KBM-7 (cell line): ENCODE data around the gene CXCL8.
A peak's percentile ranks its signal among the peaks of the same experiment; 100 is the strongest.

ENCODE experiments used
- DNase-seq: peaks from one replicate; pipeline ENCODE4 v3.0.0-alpha.2; 2015
- in situ Hi-C: fragments of 300-500 bp; cut with MboI; formaldehyde crosslinking; loops from 2 replicates; pipeline ENCODE4 v1.14.3; 2020; ENCODE audit warnings: low sequenced_read_pairs, low pct_unique_long_range_greater_than_20kb, mixed read lengths

Gene CXCL8

DNA sequence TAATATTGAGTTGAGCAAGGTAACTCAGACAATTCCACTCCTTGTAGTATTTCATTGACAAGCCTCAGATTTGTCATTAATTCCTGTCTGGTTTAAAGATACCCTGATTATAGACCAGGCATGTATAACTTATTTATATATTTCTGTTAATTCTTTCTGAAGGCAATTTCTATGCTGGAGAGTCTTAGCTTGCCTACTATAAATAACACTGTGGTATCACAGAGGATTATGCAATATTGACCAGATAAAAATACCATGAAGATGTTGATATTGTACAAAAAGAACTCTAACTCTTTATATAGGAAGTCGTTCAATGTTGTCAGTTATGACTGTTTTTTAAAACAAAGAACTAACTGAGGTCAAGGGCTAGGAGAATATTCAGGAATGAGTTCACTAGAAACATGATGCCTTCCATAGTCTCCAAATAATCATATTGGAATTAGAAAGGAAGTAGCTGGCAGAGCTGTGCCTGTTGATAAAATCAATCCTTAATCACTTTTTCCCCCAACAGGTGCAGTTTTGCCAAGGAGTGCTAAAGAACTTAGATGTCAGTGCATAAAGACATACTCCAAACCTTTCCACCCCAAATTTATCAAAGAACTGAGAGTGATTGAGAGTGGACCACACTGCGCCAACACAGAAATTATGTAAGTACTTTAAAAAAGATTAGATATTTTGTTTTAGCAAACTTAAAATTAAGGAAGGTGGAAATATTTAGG lies 821 bp downstream of the CXCL8 start:
- in situ Hi-C loops: no loop called here
- peak; percentile 20 for DNase-seq

DNA sequence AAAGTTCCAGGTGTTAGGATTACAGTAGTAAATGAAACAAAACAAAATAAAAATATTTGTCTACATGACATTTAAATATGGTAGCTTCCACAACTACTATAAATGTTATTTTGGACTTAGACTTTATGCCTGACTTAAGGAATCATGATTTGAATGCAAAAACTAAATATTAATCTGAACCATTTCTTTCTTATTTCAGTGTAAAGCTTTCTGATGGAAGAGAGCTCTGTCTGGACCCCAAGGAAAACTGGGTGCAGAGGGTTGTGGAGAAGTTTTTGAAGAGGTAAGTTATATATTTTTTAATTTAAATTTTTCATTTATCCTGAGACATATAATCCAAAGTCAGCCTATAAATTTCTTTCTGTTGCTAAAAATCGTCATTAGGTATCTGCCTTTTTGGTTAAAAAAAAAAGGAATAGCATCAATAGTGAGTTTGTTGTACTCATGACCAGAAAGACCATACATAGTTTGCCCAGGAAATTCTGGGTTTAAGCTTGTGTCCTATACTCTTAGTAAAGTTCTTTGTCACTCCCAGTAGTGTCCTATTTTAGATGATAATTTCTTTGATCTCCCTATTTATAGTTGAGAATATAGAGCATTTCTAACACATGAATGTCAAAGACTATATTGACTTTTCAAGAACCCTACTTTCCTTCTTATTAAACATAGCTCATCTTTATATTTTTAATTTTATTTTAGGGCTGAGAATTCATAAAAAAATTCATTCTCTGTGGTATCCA lies 1.6 kb downstream of the CXCL8 start:
- in situ Hi-C loops: no loop called here
- no peak for DNase-seq

DNA sequence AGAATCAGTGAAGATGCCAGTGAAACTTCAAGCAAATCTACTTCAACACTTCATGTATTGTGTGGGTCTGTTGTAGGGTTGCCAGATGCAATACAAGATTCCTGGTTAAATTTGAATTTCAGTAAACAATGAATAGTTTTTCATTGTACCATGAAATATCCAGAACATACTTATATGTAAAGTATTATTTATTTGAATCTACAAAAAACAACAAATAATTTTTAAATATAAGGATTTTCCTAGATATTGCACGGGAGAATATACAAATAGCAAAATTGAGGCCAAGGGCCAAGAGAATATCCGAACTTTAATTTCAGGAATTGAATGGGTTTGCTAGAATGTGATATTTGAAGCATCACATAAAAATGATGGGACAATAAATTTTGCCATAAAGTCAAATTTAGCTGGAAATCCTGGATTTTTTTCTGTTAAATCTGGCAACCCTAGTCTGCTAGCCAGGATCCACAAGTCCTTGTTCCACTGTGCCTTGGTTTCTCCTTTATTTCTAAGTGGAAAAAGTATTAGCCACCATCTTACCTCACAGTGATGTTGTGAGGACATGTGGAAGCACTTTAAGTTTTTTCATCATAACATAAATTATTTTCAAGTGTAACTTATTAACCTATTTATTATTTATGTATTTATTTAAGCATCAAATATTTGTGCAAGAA lies 2.3 kb downstream of the CXCL8 start:
- in situ Hi-C loops: no loop called here
- no peak for DNase-seq

DNA sequence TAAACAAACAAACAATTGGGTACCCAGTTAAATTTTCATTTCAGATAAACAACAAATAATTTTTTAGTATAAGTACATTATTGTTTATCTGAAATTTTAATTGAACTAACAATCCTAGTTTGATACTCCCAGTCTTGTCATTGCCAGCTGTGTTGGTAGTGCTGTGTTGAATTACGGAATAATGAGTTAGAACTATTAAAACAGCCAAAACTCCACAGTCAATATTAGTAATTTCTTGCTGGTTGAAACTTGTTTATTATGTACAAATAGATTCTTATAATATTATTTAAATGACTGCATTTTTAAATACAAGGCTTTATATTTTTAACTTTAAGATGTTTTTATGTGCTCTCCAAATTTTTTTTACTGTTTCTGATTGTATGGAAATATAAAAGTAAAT lies 2.9 kb downstream of the CXCL8 start:
- in situ Hi-C loops: no loop called here

DNA sequence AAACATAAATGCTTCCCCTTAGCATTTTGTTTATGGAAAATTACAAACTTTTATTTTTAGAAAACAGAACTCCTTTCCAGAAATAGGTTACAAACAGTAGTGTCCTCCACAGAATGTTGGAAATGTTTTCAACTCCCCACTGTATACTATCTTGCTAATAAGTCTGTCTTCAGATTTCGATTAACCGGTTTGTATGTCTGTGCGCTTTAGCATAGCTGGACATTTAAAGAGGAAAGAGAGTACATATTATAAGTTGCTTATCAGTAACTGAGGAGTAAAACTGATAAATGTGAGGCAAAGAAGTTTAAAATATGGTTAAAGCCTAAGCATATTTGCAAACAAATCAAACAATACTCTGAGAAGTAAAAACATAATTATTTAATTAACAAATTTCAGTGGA lies 3.4 kb downstream of the CXCL8 start:
- DNase-seq: no peak
- in situ Hi-C loops: no loop called here

More for the DNA sequence above, 2.9 kb downstream of the CXCL8 start:
- no peak for DNase-seq

DNA sequence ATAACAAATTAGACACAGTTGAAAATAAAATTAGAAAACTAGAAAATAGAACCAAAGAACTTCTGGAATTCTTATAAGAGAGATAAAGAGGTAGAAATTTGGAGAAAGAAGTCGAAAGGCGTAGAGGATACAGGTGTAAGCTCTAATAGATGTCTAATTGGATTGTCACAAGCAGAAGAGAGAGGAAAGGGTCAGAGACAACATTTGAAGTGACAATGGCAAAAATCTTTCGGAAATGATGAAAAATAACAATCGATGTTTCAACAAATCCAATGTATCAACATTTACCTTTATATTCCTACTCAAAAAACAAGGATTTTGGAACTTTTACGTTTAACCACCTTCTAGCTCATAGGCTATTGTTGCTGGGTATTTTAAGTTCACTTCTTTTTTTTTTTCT lies 3.8 kb downstream of the CXCL8 start:
- no peak for DNase-seq
- in situ Hi-C loops: no loop called here

DNA sequence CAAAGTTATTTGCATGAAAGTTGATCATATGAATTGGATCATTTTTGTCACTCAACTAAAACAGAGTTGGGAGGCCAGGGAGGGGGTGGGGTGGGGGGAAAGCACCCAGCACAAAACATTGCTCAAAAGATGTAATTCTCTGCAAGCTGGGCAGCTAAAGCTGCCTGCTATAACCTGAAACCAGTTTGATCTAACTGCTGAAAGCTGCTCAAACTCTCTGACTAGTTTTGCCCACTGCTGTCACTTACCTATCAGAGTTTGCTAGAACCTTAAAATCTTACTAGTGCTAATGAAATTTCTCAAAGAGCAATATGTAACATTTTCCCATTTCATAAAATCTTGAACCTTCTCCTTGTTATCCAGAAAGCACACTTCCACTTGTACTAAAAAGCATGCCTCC lies 10.4 kb downstream of the CXCL8 start:
- in situ Hi-C loops: no loop called here
- DNase-seq: no peak

DNA sequence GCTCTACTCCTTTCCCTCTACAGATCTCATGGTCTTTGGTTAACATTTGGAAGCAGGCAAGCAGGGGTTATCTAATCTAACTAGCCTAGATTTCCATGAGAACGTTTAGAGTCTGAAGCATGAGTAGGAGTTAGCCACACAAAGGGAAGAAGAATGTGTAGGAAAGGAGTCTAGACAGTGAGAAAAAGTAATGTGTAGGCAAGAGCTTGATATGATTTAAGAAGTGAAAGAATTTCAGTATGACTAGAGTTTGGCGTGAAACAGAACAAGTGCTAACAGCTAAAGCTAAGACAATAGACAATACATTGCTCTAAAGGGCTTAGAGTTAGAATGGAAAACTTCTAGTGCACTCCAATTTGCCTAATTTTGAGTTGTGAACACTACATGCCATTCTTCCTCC lies 10.8 kb downstream of the CXCL8 start:
- DNase-seq: no peak
- in situ Hi-C loops: no loop called here

DNA sequence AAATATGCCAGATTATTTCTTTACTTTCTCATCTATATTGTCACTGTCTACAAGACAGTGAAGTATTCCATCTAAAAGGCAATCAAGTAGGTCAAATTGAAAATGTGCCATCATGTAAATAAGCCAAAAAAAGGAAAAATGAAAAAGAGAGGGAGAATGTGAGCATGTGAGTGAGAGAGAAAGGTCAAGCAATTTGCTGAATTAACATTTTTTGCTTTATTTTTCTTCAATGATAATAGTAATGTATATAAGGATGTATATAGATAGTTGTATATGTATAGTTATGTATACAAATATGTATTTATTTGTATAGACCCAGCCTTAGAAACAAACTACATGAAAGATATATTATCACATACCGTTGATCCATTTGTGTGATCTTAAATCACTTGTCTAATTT lies 11.5 kb downstream of the CXCL8 start:
- DNase-seq: no peak
- in situ Hi-C loops: no loop called here

DNA sequence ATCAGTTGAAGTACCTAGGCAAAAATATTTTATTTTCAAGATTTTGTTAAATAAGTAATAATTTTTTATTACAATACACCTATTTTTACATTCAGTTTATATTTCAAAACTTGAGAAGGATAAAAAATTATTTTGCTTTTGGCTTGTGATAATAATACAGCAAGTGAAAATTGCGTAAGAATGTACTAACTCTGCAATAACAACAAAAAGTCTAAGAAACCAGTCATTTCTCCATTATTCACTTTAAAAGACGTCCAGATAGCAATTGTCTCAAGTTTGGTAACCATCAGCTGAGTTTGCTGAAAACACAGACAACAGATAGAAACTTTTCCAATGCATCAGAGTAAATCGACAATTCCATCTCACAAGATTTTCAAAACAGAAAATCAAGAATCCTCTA lies 12.1 kb downstream of the CXCL8 start:
- in situ Hi-C loops: no loop called here
- DNase-seq: no peak

DNA sequence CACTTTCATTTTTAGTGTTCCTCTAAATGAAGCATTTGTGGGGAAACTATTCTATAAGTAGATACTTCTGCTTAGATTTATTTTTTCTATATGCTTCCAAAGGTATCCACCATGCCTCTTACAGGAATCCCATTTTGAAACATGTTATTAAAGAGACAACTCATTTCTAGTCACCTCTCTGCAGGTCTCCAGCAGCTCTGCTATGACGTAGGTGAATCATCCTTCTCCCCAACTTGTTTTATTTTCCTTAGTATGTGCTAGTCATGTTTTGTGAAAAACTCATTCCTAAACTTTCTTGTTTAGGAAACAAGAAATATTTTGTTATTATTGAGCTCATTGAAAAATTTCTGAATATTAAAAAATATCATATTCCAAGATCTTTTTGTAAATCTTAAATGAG lies 12.8 kb downstream of the CXCL8 start:
- DNase-seq: no peak
- in situ Hi-C loops: no loop called here

DNA sequence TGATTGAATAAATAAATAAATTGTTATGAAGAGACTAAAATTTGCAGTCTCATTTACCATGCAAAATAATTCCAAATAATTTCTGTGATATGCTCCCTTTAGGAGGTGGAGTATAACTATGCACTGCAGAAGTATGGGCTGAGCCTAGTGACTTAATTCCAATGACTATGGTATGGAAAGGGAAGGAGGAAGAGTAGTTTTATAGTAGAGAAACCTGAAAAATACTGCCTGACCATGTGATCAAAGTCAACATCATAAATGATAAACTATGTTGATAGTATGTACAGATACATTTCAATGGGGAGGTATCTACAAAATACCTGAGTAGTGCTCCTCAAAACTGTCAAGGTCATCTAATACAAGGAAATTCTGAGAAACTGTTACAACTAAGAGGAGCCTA lies 14.6 kb downstream of the CXCL8 start:
- DNase-seq: no peak
- in situ Hi-C loops: no loop called here

DNA sequence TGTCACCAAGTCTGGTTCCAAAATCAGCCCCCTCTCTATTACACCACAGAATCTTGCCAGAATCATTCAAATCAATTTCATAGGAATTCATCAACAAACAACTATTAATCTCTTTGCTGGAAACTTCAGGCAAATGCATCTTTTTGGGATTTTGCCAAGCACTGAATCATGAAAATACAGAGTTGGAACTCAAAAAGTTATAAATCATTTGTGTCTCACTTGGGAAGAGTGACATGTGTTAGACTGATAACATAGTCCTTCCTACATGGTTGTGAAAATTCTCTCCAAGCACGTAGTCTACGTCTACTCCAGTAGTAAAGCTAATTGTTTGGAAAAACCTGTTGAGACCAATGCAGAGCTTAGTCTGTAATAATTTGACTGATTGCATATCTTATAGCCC lies 19.0 kb downstream of the CXCL8 start:
- in situ Hi-C loops: no loop called here
- DNase-seq: no peak

DNA sequence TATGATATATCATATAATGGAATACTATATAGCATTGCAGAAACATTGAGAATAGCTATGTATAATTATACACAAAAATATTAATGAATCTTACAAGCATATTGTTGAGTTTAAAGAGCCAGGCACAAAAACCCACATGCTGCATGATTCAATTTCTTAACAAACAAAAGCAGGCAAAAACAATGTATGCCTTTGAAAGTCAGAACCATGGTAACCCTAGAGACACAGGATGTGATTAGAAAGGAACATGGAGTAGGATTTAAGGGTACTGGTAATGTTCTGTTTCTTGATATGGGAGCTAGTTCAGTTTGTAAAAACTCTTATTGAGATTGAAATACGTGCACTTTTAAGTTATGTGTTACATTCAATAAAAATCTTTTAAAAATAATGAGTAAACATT lies 21.5 kb downstream of the CXCL8 start:
- in situ Hi-C loops: no loop called here
- no peak for DNase-seq

DNA sequence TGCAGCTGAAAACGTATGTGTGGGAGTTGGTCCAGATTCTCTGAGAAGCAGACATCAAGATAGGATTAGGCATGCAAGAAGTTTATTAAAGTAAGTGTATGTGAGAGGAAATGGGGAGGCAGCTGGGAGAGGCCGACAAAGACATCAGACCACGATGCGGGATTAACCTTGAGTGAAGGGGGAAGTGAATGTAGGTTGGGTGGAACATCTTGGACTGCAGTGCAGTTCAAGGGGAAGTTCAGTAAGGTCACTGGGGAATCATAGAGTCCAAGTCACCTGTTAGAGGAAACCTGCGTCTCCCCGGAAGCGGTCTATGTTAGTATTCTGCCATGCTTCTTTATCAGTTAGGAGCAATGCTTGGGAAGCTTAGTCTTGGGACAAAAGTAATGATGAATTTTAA lies 22.0 kb downstream of the CXCL8 start:
- peak; percentile 81 for DNase-seq
- in situ Hi-C loops: no loop called here

DNA sequence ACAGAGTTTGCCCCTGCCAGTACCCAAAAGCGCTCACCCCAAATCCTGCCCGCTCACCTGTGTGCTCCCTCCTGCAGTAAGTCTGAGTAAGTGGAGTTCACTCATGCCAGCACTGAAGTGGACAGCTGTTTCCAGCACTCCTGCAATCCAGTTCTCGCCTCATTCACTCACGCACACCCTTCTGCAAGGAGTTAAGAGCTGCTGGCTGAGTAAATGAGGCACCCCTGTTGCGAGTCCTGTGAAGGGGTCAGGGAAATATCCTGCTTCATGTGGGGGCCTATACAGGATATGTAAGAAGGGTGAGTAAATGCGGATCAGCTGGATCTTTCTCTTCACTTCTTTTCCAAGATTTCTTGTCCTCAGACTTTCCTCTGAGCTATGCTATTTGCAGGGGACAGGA lies 23.5 kb downstream of the CXCL8 start:
- in situ Hi-C loops: no loop called here
- no peak for DNase-seq

DNA sequence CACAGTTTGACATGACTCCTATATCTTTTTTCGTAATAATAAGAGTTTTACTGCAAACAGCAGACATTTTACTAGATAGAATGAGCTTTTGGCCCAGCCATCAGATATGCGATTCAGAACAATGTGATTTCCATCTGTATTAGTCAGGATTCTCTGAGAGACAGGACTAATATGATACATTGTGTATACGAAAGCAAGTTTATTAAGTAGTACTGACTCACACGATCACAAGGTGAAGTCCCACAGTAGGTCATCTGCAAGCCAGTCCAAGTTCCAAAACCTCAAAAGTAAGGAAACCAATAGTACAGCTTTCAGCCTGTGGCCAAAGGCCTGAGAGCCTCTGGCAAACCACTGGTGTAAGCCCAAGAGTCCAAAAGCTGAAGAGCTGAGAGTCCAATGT lies 24.1 kb downstream of the CXCL8 start:
- in situ Hi-C loops: no loop called here

DNA sequence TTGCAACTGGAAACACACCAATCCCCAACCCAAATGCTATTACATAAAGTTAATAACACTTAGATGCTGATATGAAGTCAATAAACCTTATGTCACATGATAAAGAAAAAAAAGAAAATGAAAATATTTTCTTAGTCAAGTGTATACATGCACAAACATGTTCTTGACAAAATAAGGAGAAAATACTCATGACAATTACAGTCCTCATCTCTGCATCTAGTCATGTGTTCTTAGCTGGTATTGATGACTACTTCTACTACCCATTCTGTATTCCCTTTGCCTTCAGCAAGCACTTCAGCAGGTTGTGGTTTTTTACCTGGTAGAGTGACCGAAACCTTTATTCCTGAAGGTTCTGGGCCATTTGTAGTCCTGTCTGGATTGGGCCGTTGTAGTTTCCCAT lies 24.9 kb downstream of the CXCL8 start:
- in situ Hi-C loops: no loop called here
- DNase-seq: no peak

More for the DNA sequence above, 24.1 kb downstream of the CXCL8 start:
- no peak for DNase-seq

DNA sequence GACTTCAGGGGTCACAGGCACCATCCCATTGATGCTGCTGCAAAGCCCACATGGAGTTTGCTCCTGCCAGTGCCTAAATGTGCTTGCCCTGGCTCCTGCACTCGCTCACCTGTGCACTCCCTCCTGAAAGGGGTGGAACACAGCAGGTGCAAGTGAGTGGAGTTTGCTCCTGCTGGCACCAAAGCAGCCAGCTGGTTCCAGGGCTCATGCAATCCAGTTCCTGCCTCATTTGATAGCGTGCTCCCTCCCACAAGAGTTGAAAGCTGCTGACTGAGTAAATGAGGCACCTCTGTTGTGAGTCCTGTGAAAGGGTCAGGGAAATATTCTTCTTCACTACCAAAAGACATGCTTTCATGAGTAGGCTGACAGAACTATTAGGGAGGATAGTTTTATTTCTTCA lies 30.5 kb downstream of the CXCL8 start:
- in situ Hi-C loops: no loop called here
- no peak for DNase-seq

DNA sequence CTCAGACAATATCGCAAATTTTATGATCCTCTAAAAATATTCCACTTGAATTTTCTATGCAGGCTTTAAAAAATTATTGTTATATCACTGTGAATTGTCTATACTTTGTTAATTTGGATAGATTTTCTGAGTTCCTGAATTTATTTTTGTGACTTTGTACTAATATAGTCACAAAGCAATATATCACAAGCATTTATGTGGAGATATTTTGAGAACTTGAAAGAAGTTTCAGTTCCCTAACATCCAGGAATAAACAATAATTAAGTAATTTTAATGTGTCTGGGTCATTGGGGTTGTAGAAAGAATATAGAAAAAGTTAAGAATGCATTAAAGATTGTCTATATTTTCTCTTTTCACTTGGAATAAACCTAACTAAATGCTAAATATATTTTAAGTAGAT lies 32.0 kb downstream of the CXCL8 start:
- in situ Hi-C loops: no loop called here
- DNase-seq: no peak
